IPS-15b (cell line): ENCODE results near the gene ARHGEF16.

ENCODE experiments used
- H3K27me3 ChIP-seq: one replicate; pipeline ENCODE4 v1.6.1; 2013; ENCODE audit warnings: low read length; ENCODE audit not compliant: control insufficient read depth, insufficient read depth
- H3K36me3 ChIP-seq: one replicate; pipeline ENCODE4 v1.6.1; 2013; ENCODE audit warnings: low read length; ENCODE audit not compliant: control insufficient read depth, insufficient read depth
- H3K4me1 ChIP-seq: one replicate; pipeline ENCODE4 v1.6.1; 2013; ENCODE audit warnings: mild to moderate bottlenecking, low read length; ENCODE audit not compliant: control insufficient read depth, insufficient read depth
- H3K4me3 ChIP-seq: one replicate; pipeline ENCODE4 v1.5.1; 2013; ENCODE audit warnings: low read depth, low read length
- H3K9ac ChIP-seq: one replicate; pipeline ENCODE4 v1.6.1; 2013; ENCODE audit warnings: low read depth, mild to moderate bottlenecking, low read length
- H3K9me3 ChIP-seq: one replicate; pipeline ENCODE4 v1.6.1; 2013; ENCODE audit warnings: mild to moderate bottlenecking, low read length; ENCODE audit not compliant: control insufficient read depth, insufficient read depth

Gene ARHGEF16

GRCh38 chr1:3475839-3476573 is 21.5 kb downstream of the ARHGEF16 start:
- Histone ChIP-seq H3K27me3 (no peaks in the 10 kb centered on the region), H3K36me3 (peaks cover 53% of the 10 kb centered on the region), H3K4me1 (peaks cover under 1% of the 10 kb centered on the region), H3K9ac (no peak overlapping the region), H3K9me3 (no peaks in the 10 kb centered on the region), H3K4me3 (no peak overlapping the region)

GRCh38 chr1:3476666-3477065 is 22.2 kb downstream of the ARHGEF16 start:
- Histone ChIP-seq H3K4me3 (no peak overlapping the region), H3K27me3 (no peaks in the 10 kb centered on the region), H3K9me3 (no peaks in the 10 kb centered on the region), H3K36me3 (peaks cover 53% of the 10 kb centered on the region), H3K4me1 (no peaks in the 10 kb centered on the region), H3K9ac (no peak overlapping the region)

GRCh38 chr1:3477241-3477995 is 23.0 kb downstream of the ARHGEF16 start:
- Histone ChIP-seq H3K36me3 (peaks cover 53% of the 10 kb centered on the region), H3K9ac (no peak overlapping the region), H3K4me3 (no peak overlapping the region), H3K4me1 (no peaks in the 10 kb centered on the region), H3K9me3 (no peaks in the 10 kb centered on the region), H3K27me3 (no peaks in the 10 kb centered on the region)

- Histone ChIP-seq H3K9ac (no peak overlapping the region), H3K4me3 (no peak overlapping the region), H3K4me1 (no peaks in the 10 kb centered on the region), H3K27me3 (no peaks in the 10 kb centered on the region), H3K36me3 (peaks cover 49% of the 10 kb centered on the region), H3K9me3 (no peaks in the 10 kb centered on the region)
Observed at GRCh38 chr1:3478187-3478586, 23.7 kb downstream of the ARHGEF16 start.

- Histone ChIP-seq H3K9me3 (no peaks in the 10 kb centered on the region), H3K9ac (no peak overlapping the region), H3K27me3 (no peaks in the 10 kb centered on the region), H3K36me3 (peaks cover 35% of the 10 kb centered on the region), H3K4me3 (no peak overlapping the region), H3K4me1 (no peaks in the 10 kb centered on the region)
Observed at GRCh38 chr1:3479511-3480368, 25.3 kb downstream of the ARHGEF16 start.

GRCh38 chr1:3480369-3480719 is 25.9 kb downstream of the ARHGEF16 start:
- Histone ChIP-seq H3K9ac (no peak overlapping the region), H3K9me3 (no peaks in the 10 kb centered on the region), H3K4me3 (no peak overlapping the region), H3K27me3 (no peaks in the 10 kb centered on the region), H3K36me3 (peaks cover 35% of the 10 kb centered on the region), H3K4me1 (no peaks in the 10 kb centered on the region)

GRCh38 chr1:3481046-3481445 is 26.6 kb downstream of the ARHGEF16 start:
- Histone ChIP-seq H3K27me3 (no peaks in the 10 kb centered on the region), H3K4me1 (no peaks in the 10 kb centered on the region), H3K9me3 (no peaks in the 10 kb centered on the region), H3K9ac (no peak overlapping the region), H3K36me3 (peaks cover 30% of the 10 kb centered on the region), H3K4me3 (no peak overlapping the region)

- Histone ChIP-seq H3K4me3 (no peak overlapping the region), H3K9ac (no peak overlapping the region), H3K27me3 (no peaks in the 10 kb centered on the region), H3K9me3 (no peaks in the 10 kb centered on the region), H3K36me3 (peaks cover 27% of the 10 kb centered on the region), H3K4me1 (no peaks in the 10 kb centered on the region)
Observed at GRCh38 chr1:3481836-3482375, 27.4 kb downstream of the ARHGEF16 start.

GRCh38 chr1:3482378-3482849 is 27.9 kb downstream of the ARHGEF16 start:
- Histone ChIP-seq H3K36me3 (peaks cover 26% of the 10 kb centered on the region), H3K9me3 (no peaks in the 10 kb centered on the region), H3K4me3 (no peak overlapping the region), H3K27me3 (no peaks in the 10 kb centered on the region), H3K9ac (no peak overlapping the region), H3K4me1 (no peaks in the 10 kb centered on the region)

GRCh38 chr1:3483380-3483779 is 28.9 kb downstream of the ARHGEF16 start:
- Histone ChIP-seq H3K4me1 (no peaks in the 10 kb centered on the region), H3K27me3 (no peaks in the 10 kb centered on the region), H3K9ac (no peak overlapping the region), H3K9me3 (no peaks in the 10 kb centered on the region), H3K36me3 (peaks cover 16% of the 10 kb centered on the region), H3K4me3 (no peak overlapping the region)

- H3K27me3 ChIP-seq: no peaks in the 10 kb centered on the region
Observed at GRCh38 chr1:3483801-3484444, 29.5 kb downstream of the ARHGEF16 start.

More at GRCh38 chr1:3483801-3484444, 29.5 kb downstream of the ARHGEF16 start:
- Histone ChIP-seq H3K36me3 (peaks cover 13% of the 10 kb centered on the region), H3K4me3 (no peak overlapping the region), H3K9ac (no peak overlapping the region), H3K4me1 (no peaks in the 10 kb centered on the region), H3K9me3 (no peaks in the 10 kb centered on the region)
